Daoy (cell line): ENCODE measurements around the gene C2CD4C. TPM values are rescaled to one million over a fixed set of nuclear protein-coding genes. Genes with fewer than 3 reads are reported as not detected.
"Not testable (repeated sequence)": the region's sequence is repeated elsewhere in the genome, so short reads cannot be mapped to it uniquely, and the experiment has no call there.

ENCODE experiments used
- DNase-seq: peaks from one replicate; pipeline ENCODE4 v3.0.0-alpha.2; 2015; ENCODE audit warnings: low read depth
- total RNA-seq: library from RNA; depleted of rRNA; stranded (reverse); fragments of >200 nt; shearing (Covaris generic); gene quantifications from 2 replicates; pipeline ENCODE4 v1.2.3, GENCODE V29; 2014

The C2CD4C gene
- total RNA-seq, 1 experiment from 2014 or later: not detected

- DNase-seq: no peak
These were observed 6.3 kb upstream of the C2CD4C start for GRCh38 chr19:415292-415691.

GRCh38 chr19:413756-414420, 4.9 kb upstream of the C2CD4C start:
- no peak for DNase-seq

GRCh38 chr19:412356-413355, 3.7 kb upstream of the C2CD4C start:
- DNase-seq: no peak

GRCh38 chr19:411723-412355, 2.9 kb upstream of the C2CD4C start:
- DNase-seq: no peak

GRCh38 chr19:411121-411722, 2.3 kb upstream of the C2CD4C start:
- DNase-seq: not testable (repeated sequence)

GRCh38 chr19:410243-410781, 1.4 kb upstream of the C2CD4C start:
- no peak for DNase-seq

- no peak for DNase-seq
These were observed 732 bp upstream of the C2CD4C start for GRCh38 chr19:409516-410242.

GRCh38 chr19:408441-408901, 476 bp downstream of the C2CD4C start:
- no peak for DNase-seq

- no peak for DNase-seq
These were observed 1.2 kb downstream of the C2CD4C start for GRCh38 chr19:407511-408440.

- no peak for DNase-seq
These were observed 1.9 kb downstream of the C2CD4C start for GRCh38 chr19:406971-407510.

- DNase-seq: no peak
These were observed 2.7 kb downstream of the C2CD4C start for GRCh38 chr19:406135-406781.

- no peak for DNase-seq
These were observed 3.6 kb downstream of the C2CD4C start for GRCh38 chr19:405121-405965.

- DNase-seq: no peak
These were observed 5.5 kb downstream of the C2CD4C start for GRCh38 chr19:403221-404027.

- DNase-seq: no peak
These were observed 6.2 kb downstream of the C2CD4C start for GRCh38 chr19:402786-403185.

GRCh38 chr19:401866-402511, 7.0 kb downstream of the C2CD4C start:
- no peak for DNase-seq

- no peak for DNase-seq
These were observed 7.7 kb downstream of the C2CD4C start for GRCh38 chr19:400976-401865.
